Activated T-helper 2 cell treated with anti-CD3 and anti-CD28 coated beads, Interferon-gamma antibody, Interleukin-2, Interleukin-4, amounts not matched to agents 10 μg/mL and 5 μg/mL and 100 μg/mL, durations not matched to agents 14 hours and 24 hours and 36 hours (primary cell): ENCODE measurements around the gene GJA8. TPM values are rescaled to one million over a fixed set of nuclear protein-coding genes. Genes with fewer than 3 reads are reported as not detected.
"Not testable (repeated sequence)": the region's sequence is repeated elsewhere in the genome, so short reads cannot be mapped to it uniquely, and the experiment has no call there.

ENCODE experiments used
- DNase-seq: peaks from one replicate; pipeline ENCODE4 v3.0.0; 2021; ENCODE audit warnings: low spot score
- H3K27ac Mint-ChIP-seq: one replicate; pipeline ENCODE4 v1.8.0; 2021; ENCODE audit warnings: mixed read lengths
- H3K27me3 Mint-ChIP-seq: one replicate; pipeline ENCODE4 v1.8.0; 2021; ENCODE audit warnings: low read depth, mixed read lengths
- H3K36me3 Mint-ChIP-seq: one replicate; pipeline ENCODE4 v1.8.0; 2021; ENCODE audit warnings: low read depth, mixed read lengths
- H3K4me1 Mint-ChIP-seq: one replicate; pipeline ENCODE4 v1.8.0; 2021; ENCODE audit warnings: low read depth, mixed read lengths
- H3K4me3 Mint-ChIP-seq: one replicate; pipeline ENCODE4 v1.8.0; 2021; ENCODE audit warnings: low read depth, mild to moderate bottlenecking, moderate library complexity, mixed read lengths
- H3K9me3 Mint-ChIP-seq: one replicate; pipeline ENCODE4 v1.8.0; 2021; ENCODE audit warnings: mixed read lengths
- intact Hi-C: fragments of 100-400 bp; cut with micrococcal nuclease; formaldehyde crosslinking; loops from one replicate; pipeline ENCODE4 v1.15.1; 2023
- total RNA-seq: library from RNA; stranded (reverse); gene quantifications from 2 replicates; pipeline ENCODE4 v1.2.3, GENCODE V29; 2022

Gene GJA8
- total RNA-seq, 1 donor from 2014 or later = not detected

GRCh38 chr1:147935296-147935695 lies 32.7 kb downstream of the GJA8 start:
- H3K4me1 Mint-ChIP-seq = peaks cover 20% of the 10 kb centered on the region
- H3K9me3 Mint-ChIP-seq, H3K27me3 Mint-ChIP-seq, DNase-seq, intact Hi-C loops, H3K4me3 Mint-ChIP-seq, H3K27ac Mint-ChIP-seq: not testable (repeated sequence)
- H3K36me3 Mint-ChIP-seq = peaks cover 24% of the 10 kb centered on the region

DNA sequence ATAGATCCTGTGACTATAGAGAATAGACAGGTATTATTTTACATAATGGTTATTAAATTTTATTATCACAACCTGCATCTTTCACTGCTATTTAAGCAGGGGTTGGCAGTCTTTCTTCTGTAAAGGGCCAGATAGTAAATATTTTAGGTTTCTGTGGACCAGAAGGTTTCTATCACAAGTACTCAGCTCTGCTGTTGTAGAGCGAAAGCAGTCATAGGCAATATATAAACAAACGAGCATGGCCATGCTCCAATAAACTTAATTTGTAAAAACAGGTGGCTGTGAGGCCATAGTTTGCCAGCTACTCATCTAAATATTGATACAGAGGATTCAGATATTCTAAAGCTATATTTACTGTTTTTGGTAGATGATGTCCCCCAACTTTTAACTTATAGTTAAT lies 37.9 kb downstream of the GJA8 start:
- H3K4me1 Mint-ChIP-seq, intact Hi-C loops, H3K9me3 Mint-ChIP-seq, H3K27ac Mint-ChIP-seq, DNase-seq, H3K4me3 Mint-ChIP-seq, H3K36me3 Mint-ChIP-seq, H3K27me3 Mint-ChIP-seq: not testable (repeated sequence)

DNA sequence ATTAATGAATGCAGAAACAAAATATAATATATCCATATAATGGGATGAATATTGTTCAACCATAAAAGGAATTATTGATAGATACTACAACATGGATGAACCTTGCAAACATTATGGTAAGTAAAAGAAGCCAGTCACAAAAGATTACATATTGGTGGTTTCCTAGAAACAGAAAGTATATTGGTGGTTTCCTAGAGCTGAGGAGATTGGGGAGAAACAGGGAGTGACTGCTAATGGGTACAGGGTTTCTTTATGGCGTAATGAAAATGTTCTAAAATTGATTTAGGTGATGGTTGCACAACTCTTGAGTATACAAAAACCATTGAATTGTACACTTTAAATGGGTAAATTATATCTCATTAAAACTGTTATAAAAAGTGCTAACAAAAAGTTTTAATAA lies 40.0 kb downstream of the GJA8 start:
- H3K27ac Mint-ChIP-seq, H3K27me3 Mint-ChIP-seq, H3K4me3 Mint-ChIP-seq, H3K9me3 Mint-ChIP-seq, DNase-seq, H3K36me3 Mint-ChIP-seq, intact Hi-C loops, H3K4me1 Mint-ChIP-seq: not testable (repeated sequence)

DNA sequence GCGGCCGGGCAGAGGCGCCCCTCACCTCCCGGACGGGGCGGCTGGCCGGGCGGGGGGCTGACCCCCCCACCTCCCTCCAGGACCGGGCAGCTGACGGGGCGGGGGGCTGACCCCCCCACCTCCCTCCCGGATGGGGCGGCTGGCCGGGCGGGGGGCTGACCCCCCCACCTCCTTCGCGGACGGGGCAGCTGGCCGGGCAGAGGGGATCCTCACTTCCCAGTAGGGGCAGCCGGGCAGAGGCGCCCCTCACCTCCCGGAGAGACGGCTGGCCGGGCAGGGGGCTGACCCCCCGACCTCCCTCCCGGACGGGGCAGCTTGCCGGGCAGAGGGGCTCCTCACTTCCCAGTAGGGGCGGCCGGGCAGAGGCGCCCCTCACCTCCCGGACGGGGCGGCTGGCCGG lies 46.9 kb downstream of the GJA8 start:
- H3K9me3 Mint-ChIP-seq, H3K4me3 Mint-ChIP-seq, DNase-seq, intact Hi-C loops, H3K27me3 Mint-ChIP-seq, H3K27ac Mint-ChIP-seq, H3K4me1 Mint-ChIP-seq, H3K36me3 Mint-ChIP-seq: not testable (repeated sequence)

Other genes starting within 250 kb of the GJA8 start
- gene ACP6, start 232.3 kb upstream of the GJA8 start, total RNA-seq = 11.6 and 13.4 TPM in 2 replicates
- gene GJA5, start 142.2 kb upstream of the GJA8 start, total RNA-seq = not detected in 2 replicates
- 13.8 and 19.2 TPM in 2 replicates for gene GPR89B, start 25.6 kb downstream of the GJA8 start, total RNA-seq
- 8.3 and 9.0 TPM in 2 replicates for gene NBPF11, start 249.5 kb downstream of the GJA8 start, total RNA-seq